HG03196 (cell line): ENCODE data around the gene HCRTR1.

Experiments used
- ATAC-seq: cut with Tn5 transposase; IDR thresholded peaks from one replicate; pipeline ENCODE4 v1.9.1; 2021; ENCODE audit not compliant: unreplicated experiment

The HCRTR1 gene

DNA sequence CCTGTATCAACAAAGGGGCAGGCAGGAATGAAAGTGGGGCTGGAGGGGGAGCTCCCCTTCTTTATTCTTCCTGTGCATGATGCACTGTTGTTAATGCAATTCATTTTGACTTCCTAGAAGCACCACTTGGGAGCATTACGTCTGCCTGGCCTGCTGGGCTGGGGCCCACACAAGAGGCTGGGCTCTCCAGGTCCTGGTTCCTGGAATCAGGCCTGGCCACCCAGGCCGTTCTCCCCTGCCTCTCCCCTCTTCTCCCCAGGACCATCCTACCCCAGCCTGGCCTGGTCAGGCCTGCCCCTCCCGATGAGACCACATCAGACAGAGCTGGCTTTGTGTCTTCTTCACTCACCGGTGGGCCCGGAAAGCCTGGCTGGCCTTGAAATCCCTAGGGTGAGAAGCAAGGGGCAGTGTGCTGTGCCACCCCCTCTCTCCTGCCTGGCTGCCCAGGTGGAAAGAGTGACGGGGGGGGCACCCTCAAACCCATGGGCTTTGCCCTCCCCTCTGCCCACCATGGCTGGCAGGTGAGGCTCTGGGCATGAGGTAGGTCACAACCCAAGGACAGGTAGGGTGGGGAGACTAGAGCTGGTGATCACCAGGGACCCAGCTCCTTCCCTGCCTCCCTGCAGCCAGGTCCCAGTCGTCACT is 47.9 kb downstream of the HCRTR1 start:
- ATAC-seq = no peak

GRCh38 chr1:31666263-31666963 is 48.9 kb downstream of the HCRTR1 start:
- no peak for ATAC-seq

DNA sequence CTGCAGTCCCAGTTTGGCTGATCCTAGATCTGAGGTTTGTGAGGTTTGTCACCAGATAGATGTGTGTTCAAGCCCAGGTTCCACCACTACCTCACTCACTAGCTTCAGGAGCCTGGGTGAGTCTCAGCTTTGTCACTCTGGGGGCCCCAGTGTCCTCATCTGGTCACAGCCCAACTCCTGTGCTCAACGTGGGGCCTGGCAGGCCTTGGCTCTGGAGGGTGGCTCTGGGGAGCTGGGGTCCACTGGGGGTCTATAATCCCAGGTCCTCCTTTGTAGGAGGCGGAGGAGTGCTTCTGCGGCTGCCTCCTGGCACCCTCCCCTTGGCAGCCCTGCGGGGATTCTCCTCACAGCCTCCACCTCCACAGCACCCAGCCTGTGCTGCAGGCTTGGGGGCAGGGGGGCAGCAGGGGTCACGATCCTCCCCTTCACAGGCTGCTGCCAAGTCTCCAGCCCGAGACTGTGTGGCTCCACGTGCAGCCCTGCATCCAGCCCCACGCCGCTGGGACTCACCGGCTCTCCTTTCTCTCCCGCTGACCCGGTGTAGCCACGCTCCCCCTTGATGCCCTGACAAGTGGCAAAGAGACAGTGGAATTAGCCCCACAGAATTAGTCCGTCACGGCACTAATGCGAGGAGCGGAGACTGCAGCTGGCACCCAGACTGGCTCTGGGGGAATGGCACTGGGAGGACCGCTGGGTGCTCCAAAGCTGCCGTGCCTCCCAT is 49.7 kb downstream of the HCRTR1 start:
- ATAC-seq = no peak

GRCh38 chr1:31668303-31668883 is 50.9 kb downstream of the HCRTR1 start:
- no peak for ATAC-seq

GRCh38 chr1:31669433-31669785 is 51.9 kb downstream of the HCRTR1 start:
- no peak for ATAC-seq

DNA sequence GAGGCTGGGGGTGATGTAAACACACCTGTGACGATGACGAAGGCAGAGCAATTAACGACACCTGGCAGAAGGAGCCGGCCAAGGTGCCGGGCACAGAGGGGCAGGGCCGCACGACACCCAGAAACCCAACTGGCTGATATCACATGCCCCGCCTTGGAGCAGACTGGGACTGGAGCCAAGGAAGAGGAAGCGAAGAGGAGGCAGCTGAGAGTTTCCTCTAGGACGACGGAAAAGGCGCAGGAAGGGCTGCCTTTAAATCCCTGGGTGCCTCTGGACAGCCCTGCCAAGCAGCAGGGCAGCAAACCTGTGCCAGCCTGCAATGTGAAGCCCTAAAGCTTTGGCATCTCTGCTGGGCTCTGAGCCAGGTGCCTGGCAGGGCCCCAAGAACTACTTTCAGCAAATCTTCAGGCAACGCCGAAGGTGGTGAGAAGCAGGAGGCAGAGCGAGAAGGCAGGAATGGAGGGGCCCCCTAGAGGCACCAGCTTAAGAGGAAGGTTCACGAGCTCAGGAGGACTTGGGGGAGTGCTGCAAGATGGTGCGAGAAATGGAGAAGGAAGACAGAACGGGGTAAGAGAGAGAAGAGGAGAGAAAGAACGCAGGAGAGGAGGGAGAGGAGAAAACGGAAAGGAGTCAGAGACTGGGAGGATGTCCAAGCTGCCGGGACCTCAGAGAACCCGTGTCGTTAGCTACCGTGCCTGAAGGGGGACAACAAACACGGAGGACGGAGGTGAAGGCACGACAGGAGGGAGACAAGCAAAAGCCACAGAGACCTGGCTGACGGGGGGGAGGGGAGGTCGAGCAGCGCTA is 52.5 kb downstream of the HCRTR1 start:
- ATAC-seq = no peak

DNA sequence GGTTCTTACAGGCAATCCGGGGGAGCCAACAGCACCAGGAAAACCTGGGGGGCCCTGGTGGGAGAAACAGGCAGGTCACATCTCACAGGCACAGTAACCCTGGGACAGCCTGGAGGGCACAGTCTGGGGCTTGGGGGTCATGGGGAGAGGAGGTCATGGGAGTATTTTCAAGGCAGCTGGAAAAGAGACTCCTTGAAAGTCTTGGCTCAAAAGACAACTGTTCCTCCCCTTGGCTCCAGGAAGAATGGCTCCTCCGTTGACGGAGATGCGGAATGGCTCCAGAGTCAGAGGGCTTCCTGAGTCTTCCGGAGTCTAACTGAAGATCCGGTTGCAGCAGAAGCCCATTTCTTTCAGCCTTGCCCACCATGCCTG is 53.1 kb downstream of the HCRTR1 start:
- no peak for ATAC-seq

- no peak for ATAC-seq
Measured at GRCh38 chr1:31671147-31671546, 53.7 kb downstream of the HCRTR1 start.

GRCh38 chr1:31671561-31672201 is 54.2 kb downstream of the HCRTR1 start:
- no peak for ATAC-seq

GRCh38 chr1:31672986-31673385 is 55.5 kb downstream of the HCRTR1 start:
- ATAC-seq = no peak

GRCh38 chr1:31673433-31673832 is 55.9 kb downstream of the HCRTR1 start:
- ATAC-seq = no peak

GRCh38 chr1:31674626-31675025 is 57.1 kb downstream of the HCRTR1 start:
- no peak for ATAC-seq

DNA sequence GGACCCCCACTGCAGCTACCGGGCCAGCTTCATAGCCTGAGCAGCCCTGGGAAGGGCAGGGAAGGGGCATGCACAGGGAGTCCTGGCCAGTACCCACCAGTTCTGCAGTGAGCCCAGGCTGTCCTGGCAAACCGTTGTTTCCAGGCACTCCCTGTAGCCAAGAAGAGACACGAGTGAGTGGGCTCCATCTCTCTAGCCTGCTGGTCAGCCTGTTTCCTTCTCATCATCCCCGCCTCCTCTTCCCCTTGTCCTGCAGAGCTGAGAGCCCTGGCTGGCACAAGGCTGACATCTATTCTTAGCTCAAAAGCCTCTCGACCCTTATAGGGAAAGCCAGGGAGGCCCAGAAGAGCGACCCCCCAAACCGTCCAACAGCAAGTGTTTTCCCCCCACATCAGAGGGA is 57.7 kb downstream of the HCRTR1 start:
- ATAC-seq = no peak

DNA sequence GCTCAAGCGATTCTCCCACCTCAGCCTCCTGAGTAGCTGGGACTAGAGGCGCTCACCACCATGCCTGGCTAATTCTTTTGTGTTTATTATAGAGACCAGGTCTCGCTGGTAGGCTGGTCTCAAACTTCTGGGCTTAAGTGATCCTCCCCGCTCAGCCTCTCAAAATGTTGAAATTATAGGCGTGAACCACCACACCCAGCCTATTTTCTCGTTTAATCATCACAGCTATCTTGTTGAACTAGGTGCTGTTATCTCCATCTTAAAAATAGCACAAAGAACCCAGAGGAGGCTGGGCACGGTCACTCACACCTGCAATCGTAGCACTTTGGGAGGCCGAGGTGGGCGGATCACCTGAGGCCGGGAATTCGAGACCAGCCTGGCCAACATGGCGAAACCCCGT is 58.3 kb downstream of the HCRTR1 start:
- no peak for ATAC-seq
